Stimulated activated CD4-positive, alpha-beta T cell treated with anti-CD3 and anti-CD28 coated beads, Interleukin-1b, Interleukin-23, amount 100 ng/mL, for 4 hours (primary cell): ENCODE results near the gene KMT2D.

Experiments used
- DNase-seq, 2 donors: peaks; one replicate each; pipeline ENCODE4 v3.0.0-alpha.2; 2020; ENCODE audit warnings: low read depth in 2 of 2

Gene KMT2D

GRCh38 chr12:49052451-49053208 lies 8.0 kb downstream of the KMT2D start:
- no peak for DNase-seq

- DNase-seq = no peak
Measured at GRCh38 chr12:49051777-49052438, 8.7 kb downstream of the KMT2D start.

- no peak for DNase-seq
Measured at GRCh38 chr12:49051373-49051764, 9.2 kb downstream of the KMT2D start.

- DNase-seq = no peak
Measured at GRCh38 chr12:49050507-49051372, 9.9 kb downstream of the KMT2D start.

GRCh38 chr12:49049566-49050224 lies 10.9 kb downstream of the KMT2D start:
- no peak for DNase-seq

GRCh38 chr12:49048953-49049352 lies 11.6 kb downstream of the KMT2D start:
- DNase-seq = no peak

GRCh38 chr12:49046129-49046895 lies 14.3 kb downstream of the KMT2D start:
- DNase-seq = no peak

- DNase-seq = no peak
Measured at GRCh38 chr12:49044660-49045059, 15.9 kb downstream of the KMT2D start.

- DNase-seq = peak; percentile 73 to 77
Measured at GRCh38 chr12:49043856-49044258, 16.7 kb downstream of the KMT2D start.

- DNase-seq = no peak
Measured at GRCh38 chr12:49043241-49043640, 17.4 kb downstream of the KMT2D start.

GRCh38 chr12:49041881-49042484 lies 18.6 kb downstream of the KMT2D start:
- DNase-seq = no peak

GRCh38 chr12:49041036-49041880 lies 19.3 kb downstream of the KMT2D start:
- DNase-seq = no peak

- DNase-seq = no peak
Measured at GRCh38 chr12:49040364-49040855, 20.2 kb downstream of the KMT2D start.

- DNase-seq = no peak
Measured at GRCh38 chr12:49039421-49040363, 20.9 kb downstream of the KMT2D start.

GRCh38 chr12:49038291-49038955 lies 22.2 kb downstream of the KMT2D start:
- no peak for DNase-seq

GRCh38 chr12:49037947-49038237 lies 22.7 kb downstream of the KMT2D start:
- DNase-seq = no peak

- no peak for DNase-seq
Measured at GRCh38 chr12:49037111-49037946, 23.3 kb downstream of the KMT2D start.
